Ovary (tissue), 3 donors: Measurements from ENCODE around the gene KIAA0930.

Source experiments
- EP300 ChIP-seq: sonication (generic); formaldehyde crosslinking; IDR thresholded peaks from one replicate; pipeline ENCODE4 v1.6.1; 2017; ENCODE audit warnings: antibody characterized with exemption
- POLR2A ChIP-seq: fragments of 450-650 bp; IDR thresholded peaks from one replicate; pipeline ENCODE4 v1.6.1; 2017; ENCODE audit warnings: antibody characterized with exemption, mild to moderate bottlenecking, moderate library complexity
- TF ChIP-seq, protein P1 (sequence below), 3 donors: fragments of 450-650 bp in 2 of 3; fragments of 200-600 bp in 1 of 3; IDR thresholded peaks; one replicate each; pipeline versions ENCODE4 v1.5.1 to v1.8.0; 2016 to 2022; ENCODE audit warnings: antibody characterized with exemption in 3 of 3, mild to moderate bottlenecking in 1 of 3
- donor health status: DM: no; HTN: no; CAD: no.

DNA sequence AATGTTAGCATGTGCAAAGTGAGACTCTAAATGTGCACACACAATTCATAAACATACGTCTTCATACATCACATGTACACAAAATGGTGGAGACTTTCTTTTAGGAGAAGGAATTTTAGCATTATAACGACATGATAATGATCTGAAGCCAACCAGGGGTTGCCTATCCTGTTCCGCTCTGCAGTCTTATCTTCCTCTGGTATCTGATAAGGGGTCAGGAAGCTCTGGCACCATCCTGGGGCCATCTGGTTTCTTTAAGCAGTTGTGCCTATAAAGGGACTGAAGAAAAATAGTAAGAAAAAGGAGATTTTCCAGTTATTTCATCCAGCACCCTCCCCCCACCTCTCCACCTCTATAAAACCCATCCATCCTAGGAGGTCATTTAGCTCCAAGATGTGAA lies 82.8 kb downstream of the KIAA0930 start:
- TF ChIP-seq, protein P1, sequence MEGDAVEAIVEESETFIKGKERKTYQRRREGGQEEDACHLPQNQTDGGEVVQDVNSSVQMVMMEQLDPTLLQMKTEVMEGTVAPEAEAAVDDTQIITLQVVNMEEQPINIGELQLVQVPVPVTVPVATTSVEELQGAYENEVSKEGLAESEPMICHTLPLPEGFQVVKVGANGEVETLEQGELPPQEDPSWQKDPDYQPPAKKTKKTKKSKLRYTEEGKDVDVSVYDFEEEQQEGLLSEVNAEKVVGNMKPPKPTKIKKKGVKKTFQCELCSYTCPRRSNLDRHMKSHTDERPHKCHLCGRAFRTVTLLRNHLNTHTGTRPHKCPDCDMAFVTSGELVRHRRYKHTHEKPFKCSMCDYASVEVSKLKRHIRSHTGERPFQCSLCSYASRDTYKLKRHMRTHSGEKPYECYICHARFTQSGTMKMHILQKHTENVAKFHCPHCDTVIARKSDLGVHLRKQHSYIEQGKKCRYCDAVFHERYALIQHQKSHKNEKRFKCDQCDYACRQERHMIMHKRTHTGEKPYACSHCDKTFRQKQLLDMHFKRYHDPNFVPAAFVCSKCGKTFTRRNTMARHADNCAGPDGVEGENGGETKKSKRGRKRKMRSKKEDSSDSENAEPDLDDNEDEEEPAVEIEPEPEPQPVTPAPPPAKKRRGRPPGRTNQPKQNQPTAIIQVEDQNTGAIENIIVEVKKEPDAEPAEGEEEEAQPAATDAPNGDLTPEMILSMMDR (IDR thresholded peaks at IDR 0.05): no peak
- TF ChIP-seq POLR2A (no peak), EP300 (no peak)
